Measurements from ENCODE around the gene SPIN1.

DNA sequence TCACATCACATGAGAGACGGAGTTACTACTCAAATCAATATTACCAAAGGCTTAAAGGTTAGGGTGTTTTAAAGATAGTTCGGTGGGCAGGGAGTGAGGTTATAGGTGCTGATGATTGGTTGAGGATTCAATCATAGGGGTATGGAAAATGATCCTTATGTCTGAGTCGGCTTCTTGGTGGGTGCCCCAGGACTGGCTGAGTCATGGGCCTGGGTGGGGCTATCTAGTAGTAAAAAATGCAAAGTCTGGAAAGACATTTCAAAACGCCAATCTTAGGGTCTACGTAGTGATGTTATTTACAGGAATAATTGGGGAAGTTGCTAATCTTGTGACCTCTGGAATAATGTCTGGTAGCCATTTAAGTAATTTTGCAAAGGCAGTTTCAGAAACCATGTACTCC, 15.2 kb upstream of the SPIN1 start:
- TF ChIP-seq, protein P1, sequence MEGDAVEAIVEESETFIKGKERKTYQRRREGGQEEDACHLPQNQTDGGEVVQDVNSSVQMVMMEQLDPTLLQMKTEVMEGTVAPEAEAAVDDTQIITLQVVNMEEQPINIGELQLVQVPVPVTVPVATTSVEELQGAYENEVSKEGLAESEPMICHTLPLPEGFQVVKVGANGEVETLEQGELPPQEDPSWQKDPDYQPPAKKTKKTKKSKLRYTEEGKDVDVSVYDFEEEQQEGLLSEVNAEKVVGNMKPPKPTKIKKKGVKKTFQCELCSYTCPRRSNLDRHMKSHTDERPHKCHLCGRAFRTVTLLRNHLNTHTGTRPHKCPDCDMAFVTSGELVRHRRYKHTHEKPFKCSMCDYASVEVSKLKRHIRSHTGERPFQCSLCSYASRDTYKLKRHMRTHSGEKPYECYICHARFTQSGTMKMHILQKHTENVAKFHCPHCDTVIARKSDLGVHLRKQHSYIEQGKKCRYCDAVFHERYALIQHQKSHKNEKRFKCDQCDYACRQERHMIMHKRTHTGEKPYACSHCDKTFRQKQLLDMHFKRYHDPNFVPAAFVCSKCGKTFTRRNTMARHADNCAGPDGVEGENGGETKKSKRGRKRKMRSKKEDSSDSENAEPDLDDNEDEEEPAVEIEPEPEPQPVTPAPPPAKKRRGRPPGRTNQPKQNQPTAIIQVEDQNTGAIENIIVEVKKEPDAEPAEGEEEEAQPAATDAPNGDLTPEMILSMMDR (IDR thresholded peaks at IDR 0.05 in 4 of 5, conservative IDR thresholded peaks at IDR 0.05 in 1 of 5) = no peak
- no peak for TF ChIP-seq POLR2A (IDR thresholded peaks at IDR 0.05)

Measured in gastrocnemius medialis (tissue), 4 donors.